ENCODE measurements around the gene HPDL.
"Not testable (repeated sequence)": the region's sequence is repeated elsewhere in the genome, so short reads cannot be mapped to it uniquely, and the experiment has no call there.

HPDL gene

GRCh38 chr1:45326627-45327623, at the start of gene HPDL:
Gene HPDL (plus strand): TSS chr1:45326895. CDS start chr1:45327149, 254 bp downstream.
- H3K9me3 Mint-ChIP-seq: no peaks in the 10 kb centered on the region
- H3K4me1 Mint-ChIP-seq: peaks cover 26% of the 10 kb centered on the region
- no peaks in the 10 kb centered on the region for H3K27me3 Mint-ChIP-seq
- H3K36me3 Mint-ChIP-seq (ENCODE audit: low read depth): peaks cover 20% of the 10 kb centered on the region
- ATAC-seq (peak; percentile 85), DNase-seq (peak; percentile 84)
- peak within 1 kb of the TSS; percentile 85 for H3K4me3 Mint-ChIP-seq
- H3K27ac Mint-ChIP-seq: peak within 1 kb of the TSS; percentile 88

GRCh38 chr1:45282351-45282750, 44.3 kb upstream of the HPDL start:
- Mint-ChIP-seq H3K36me3 (ENCODE audit: low read depth) (peaks cover 2% of the 10 kb centered on the region), H3K27ac (no peak overlapping the region), H3K4me3 (no peak overlapping the region), H3K9me3 (no peaks in the 10 kb centered on the region), H3K27me3 (no peaks in the 10 kb centered on the region), H3K4me1 (no peaks in the 10 kb centered on the region)
- DNase-seq (no peak), ATAC-seq (no peak)

GRCh38 chr1:45284858-45285257, 41.8 kb upstream of the HPDL start:
- not testable (repeated sequence) for H3K4me3 Mint-ChIP-seq; H3K4me1 Mint-ChIP-seq; DNase-seq; H3K27ac Mint-ChIP-seq; H3K36me3 Mint-ChIP-seq (ENCODE audit: low read depth); ATAC-seq; H3K27me3 Mint-ChIP-seq; H3K9me3 Mint-ChIP-seq

GRCh38 chr1:45286521-45286920, 40.2 kb upstream of the HPDL start:
- not testable (repeated sequence) for H3K36me3 Mint-ChIP-seq (ENCODE audit: low read depth); ATAC-seq

GRCh38 chr1:45291002-45291401, 35.7 kb upstream of the HPDL start:
- not testable (repeated sequence) for H3K9me3 Mint-ChIP-seq; H3K4me3 Mint-ChIP-seq; H3K27ac Mint-ChIP-seq; H3K27me3 Mint-ChIP-seq; H3K36me3 Mint-ChIP-seq (ENCODE audit: low read depth); DNase-seq; H3K4me1 Mint-ChIP-seq; ATAC-seq

More at GRCh38 chr1:45286521-45286920, 40.2 kb upstream of the HPDL start:
- peak overlapping the region; percentile 31 for H3K27ac Mint-ChIP-seq
- not testable (repeated sequence) for DNase-seq, H3K4me3 Mint-ChIP-seq, H3K27me3 Mint-ChIP-seq, H3K4me1 Mint-ChIP-seq, H3K9me3 Mint-ChIP-seq

DNA sequence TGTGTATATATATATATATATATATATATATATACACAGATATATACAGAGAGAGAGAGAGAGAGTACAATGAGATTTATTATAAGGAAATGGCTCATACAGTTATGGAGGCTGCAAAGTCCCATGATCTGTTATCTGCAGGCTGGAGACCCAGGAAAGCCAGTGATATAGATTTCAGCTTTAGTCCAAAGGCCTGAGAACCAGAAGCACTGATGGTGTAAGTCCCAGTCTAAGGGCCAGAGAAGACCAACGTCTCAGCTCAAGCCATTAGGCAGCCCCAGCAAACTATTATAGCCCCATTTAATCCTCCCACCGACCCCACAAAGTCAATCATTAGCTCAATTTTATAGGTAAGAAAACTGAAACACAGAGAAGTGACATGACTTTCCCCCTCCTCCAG, 35.0 kb upstream of the HPDL start:
- ATAC-seq (no peak), DNase-seq (no peak)
- Mint-ChIP-seq H3K4me3 (no peak overlapping the region), H3K27me3 (no peaks in the 10 kb centered on the region), H3K9me3 (no peaks in the 10 kb centered on the region), H3K4me1 (no peaks in the 10 kb centered on the region), H3K36me3 (ENCODE audit: low read depth) (no peaks in the 10 kb centered on the region), H3K27ac (no peak overlapping the region)

GRCh38 chr1:45297666-45298356, 28.9 kb upstream of the HPDL start:
- Mint-ChIP-seq H3K27me3 (no peaks in the 10 kb centered on the region), H3K27ac (no peak overlapping the region), H3K36me3 (ENCODE audit: low read depth) (no peaks in the 10 kb centered on the region), H3K4me3 (no peak overlapping the region), H3K9me3 (no peaks in the 10 kb centered on the region), H3K4me1 (peaks cover 10% of the 10 kb centered on the region)
- DNase-seq (no peak), ATAC-seq (no peak)

DNA sequence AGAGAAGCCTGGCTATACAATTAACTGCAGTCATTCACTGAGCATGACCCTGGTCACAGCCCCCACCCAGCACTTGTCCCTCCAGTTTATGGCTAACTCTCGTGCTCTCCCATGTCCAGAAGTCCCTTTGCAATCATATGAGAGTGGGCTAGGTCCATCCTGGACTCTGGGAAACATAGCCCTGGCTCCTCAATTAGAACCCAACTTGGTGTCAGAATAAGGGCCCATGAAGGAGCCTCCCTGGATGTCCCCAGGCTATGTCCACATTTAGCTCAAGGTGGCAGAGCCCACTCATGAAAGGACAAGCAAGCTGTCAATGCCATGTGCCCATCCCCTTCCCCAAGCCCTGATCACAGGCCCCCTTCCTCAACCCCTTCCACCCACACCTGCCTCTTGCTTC, 27.4 kb upstream of the HPDL start:
- no peak overlapping the region for H3K27ac Mint-ChIP-seq
- no peak overlapping the region for H3K4me3 Mint-ChIP-seq
- no peak for ATAC-seq

GRCh38 chr1:45299981-45300668, 26.6 kb upstream of the HPDL start:
- ATAC-seq: peak; percentile 29
- H3K4me3 Mint-ChIP-seq: no peak overlapping the region

More for the DNA sequence above, 27.4 kb upstream of the HPDL start:
- H3K4me1 Mint-ChIP-seq: peaks cover 12% of the 10 kb centered on the region
- no peaks in the 10 kb centered on the region for H3K9me3 Mint-ChIP-seq
- no peaks in the 10 kb centered on the region for H3K27me3 Mint-ChIP-seq
- H3K36me3 Mint-ChIP-seq (ENCODE audit: low read depth): no peaks in the 10 kb centered on the region
- no peak for DNase-seq

DNA sequence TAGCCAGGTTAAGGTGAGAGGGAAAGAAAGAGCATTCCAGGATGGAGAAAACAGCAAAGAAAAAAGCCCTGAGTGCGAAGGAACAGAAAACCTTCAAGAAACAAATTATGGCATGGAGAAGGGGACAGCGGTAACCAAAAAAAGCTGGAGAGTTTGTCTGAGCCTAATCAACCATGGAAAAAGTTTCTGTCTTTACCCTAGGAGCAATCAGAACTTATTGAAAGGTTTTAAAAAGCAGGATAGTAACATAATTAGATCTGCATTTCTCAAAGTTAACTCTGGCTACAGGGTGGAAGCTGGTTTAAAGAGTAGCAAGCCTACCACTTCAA, 26.1 kb upstream of the HPDL start:
- Mint-ChIP-seq H3K9me3 (no peaks in the 10 kb centered on the region), H3K27me3 (no peaks in the 10 kb centered on the region), H3K36me3 (ENCODE audit: low read depth) (no peaks in the 10 kb centered on the region), H3K27ac (no peak overlapping the region), H3K4me3 (no peak overlapping the region), H3K4me1 (peaks cover 24% of the 10 kb centered on the region)
- ATAC-seq (no peak), DNase-seq (no peak)

More at GRCh38 chr1:45299981-45300668, 26.6 kb upstream of the HPDL start:
- H3K27ac Mint-ChIP-seq: no peak overlapping the region
- no peaks in the 10 kb centered on the region for H3K36me3 Mint-ChIP-seq (ENCODE audit: low read depth)
- no peaks in the 10 kb centered on the region for H3K9me3 Mint-ChIP-seq
- H3K4me1 Mint-ChIP-seq: peaks cover 19% of the 10 kb centered on the region
- no peak for DNase-seq
- no peaks in the 10 kb centered on the region for H3K27me3 Mint-ChIP-seq

DNA sequence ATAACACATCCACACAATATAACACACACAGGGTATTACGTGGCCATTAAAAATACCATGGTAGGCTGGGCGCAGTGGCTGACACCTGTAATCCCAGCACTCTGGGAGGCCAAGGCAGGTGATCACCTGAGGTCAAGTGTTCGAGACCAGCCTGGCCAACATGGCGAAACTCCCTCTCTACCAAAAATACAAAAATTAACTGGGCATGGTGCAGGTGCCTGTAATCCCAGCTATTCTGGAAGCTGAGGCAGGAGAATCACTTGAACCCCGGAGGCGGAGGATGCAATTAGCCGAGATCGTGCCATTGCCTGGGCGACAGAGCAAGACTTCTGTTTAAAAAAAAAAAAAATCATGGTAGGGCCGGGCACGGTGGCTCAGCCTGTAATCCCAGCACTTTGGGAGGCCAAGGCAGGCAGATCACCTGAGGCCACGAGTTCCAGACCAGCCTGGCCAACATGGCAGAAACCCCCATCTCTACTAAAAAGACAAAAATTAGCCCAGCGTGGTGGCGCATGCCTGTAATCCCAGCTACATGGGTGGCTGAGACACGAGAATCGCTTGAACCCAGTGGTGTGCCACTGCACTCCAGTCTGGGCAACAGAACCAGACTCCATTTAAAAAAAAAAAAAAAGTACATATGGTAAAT, 24.1 kb upstream of the HPDL start:
- DNase-seq: no peak
- no peaks in the 10 kb centered on the region for H3K36me3 Mint-ChIP-seq (ENCODE audit: low read depth)
- no peaks in the 10 kb centered on the region for H3K9me3 Mint-ChIP-seq
- no peaks in the 10 kb centered on the region for H3K27me3 Mint-ChIP-seq
- peak overlapping the region; percentile 92 for H3K4me3 Mint-ChIP-seq
- ATAC-seq: no peak
- peaks cover 42% of the 10 kb centered on the region for H3K4me1 Mint-ChIP-seq
- no peak overlapping the region for H3K27ac Mint-ChIP-seq

DNA sequence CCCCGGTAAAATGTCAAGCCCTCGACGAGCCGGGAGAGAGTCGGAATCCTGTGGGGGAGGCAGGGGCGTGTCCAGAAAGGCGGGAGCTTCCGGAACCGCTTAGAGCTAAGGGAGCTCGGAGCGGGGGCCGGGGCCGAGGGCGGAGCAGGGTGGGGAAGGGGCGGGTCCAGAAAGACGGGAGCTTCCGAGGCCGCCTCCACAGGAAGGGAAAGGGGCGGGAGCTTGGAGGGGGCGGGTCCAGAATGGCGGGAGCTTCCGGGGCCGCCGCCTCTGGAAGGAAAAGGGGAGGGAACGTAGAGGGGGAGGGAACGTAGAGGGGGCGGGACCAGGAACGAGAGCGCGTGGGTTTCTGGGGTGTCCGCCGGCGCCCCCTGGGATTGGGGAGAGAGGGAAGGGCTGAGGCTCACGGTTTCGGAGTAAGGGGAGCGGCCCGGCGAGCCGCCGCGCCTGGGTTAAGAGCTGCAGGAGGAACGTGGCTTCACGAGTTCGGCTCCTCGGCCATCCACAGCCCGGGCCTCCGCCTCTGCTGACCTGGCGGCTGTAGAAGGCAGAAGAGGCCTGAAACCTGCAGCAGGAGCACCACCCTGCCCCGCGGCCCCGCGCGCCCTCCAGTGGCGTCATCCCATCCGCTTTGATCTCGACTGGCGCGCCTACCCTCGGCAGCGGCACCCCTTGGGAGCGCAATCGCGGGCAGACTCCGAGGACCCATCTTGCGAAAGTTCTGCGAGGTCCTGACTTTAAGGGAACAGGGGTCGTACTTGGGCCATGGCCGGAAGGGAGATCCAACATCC, 23.0 kb upstream of the HPDL start:
- peak overlapping the region; percentile 92 for H3K4me3 Mint-ChIP-seq
- peak overlapping the region; percentile 97 for H3K27ac Mint-ChIP-seq
- H3K4me1 Mint-ChIP-seq: peaks cover 42% of the 10 kb centered on the region
- ATAC-seq (peak; percentile 82), DNase-seq (peak; percentile 99)
- H3K9me3 Mint-ChIP-seq: no peaks in the 10 kb centered on the region
- no peaks in the 10 kb centered on the region for H3K27me3 Mint-ChIP-seq
- no peaks in the 10 kb centered on the region for H3K36me3 Mint-ChIP-seq (ENCODE audit: low read depth)

DNA sequence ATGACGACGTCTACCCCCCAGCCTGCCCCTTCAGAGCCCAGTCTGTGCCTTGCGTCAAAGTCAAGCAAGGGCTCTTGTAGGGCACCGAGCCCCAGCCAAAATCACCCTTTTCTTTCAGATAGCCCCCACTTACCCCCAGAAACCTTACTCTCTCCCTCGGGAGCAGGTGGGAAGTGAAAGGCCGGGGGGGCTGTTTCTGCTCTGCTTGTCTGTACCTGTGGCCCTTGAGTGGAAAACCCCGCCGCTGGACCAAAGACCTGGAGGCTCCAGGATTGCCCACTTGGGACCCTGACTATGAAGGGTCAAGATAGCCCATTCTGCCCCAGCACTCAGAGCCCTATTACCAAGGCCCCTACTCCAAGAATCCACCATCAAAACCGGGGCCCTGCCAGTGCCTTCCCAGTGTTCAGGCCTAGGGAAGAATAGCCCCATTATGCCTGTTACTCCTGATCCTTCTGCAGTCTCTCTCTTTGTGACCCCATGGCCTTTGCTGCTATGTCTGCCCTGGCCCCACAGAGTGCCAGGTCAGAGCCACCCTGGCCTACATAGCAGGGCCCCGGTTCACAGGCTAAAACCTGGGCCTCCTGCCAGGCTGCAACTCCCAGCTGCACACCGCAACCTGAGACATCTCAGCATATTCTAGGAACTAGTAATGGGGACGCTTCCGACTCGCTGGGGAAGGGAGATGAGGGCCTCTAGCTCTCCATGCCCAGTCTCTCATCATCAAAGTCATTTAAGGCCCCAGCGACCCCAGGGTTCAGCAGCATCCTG, 22.2 kb upstream of the HPDL start:
- Mint-ChIP-seq H3K4me3 (peak overlapping the region; percentile 92), H3K36me3 (ENCODE audit: low read depth) (no peaks in the 10 kb centered on the region), H3K4me1 (peaks cover 42% of the 10 kb centered on the region), H3K27me3 (no peaks in the 10 kb centered on the region), H3K27ac (peak overlapping the region; percentile 97), H3K9me3 (no peaks in the 10 kb centered on the region)
- DNase-seq (peak; percentile 17), ATAC-seq (no peak)

All from activated naive CD8-positive, alpha-beta T cell treated with anti-CD3 and anti-CD28 coated beads, Interleukin-2, amount 50 U/mL, for 24 hours (primary cell).